ENCODE measurements around the gene KCNIP4.
"Not testable (repeated sequence)": the region's sequence is repeated elsewhere in the genome, so short reads cannot be mapped to it uniquely, and the experiment has no call there.

The KCNIP4 gene

DNA sequence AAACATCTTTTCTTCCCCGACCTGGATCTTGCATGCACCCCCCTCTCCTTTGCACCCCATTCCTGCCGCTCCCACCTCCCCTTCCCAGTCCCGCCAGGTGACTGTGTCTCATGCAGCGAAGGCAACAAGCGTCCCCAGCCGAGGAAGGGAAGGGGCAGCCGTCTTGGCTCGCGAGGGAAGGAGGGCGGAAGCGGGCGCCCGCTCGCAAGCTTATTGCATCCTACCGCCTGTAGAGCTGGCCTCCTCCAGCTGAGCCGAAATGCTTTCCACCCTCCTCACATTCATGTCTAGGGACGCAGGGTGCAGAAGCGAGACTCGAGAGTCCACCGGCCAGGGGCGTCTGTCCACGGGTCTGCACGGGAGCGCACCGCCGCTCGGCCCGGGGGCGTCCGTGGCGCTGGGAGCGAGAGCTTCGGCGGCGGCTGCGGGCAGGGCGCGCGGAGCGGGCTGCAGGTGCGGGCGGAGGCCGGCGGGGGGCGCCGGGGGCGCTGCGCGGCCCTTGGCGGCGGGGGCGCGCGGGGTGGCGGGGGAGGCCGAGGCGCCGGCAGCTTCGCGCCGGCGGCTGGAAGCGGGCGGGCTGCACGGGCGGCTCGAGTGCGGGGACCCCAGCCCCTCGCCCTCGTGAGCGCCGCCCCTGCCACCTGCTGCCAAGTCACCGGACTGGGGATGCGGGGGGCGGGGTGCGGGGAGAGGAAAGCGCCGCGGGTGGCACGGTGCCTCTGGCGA lies at the start of gene KCNIP4:
Gene KCNIP4, minus strand, starts transcription at position 426 of the 726 bp plus-strand sequence.
- in situ Hi-C loops (cut with MboI; ENCODE audit: low sequenced_read_pairs): no loop called here

DNA sequence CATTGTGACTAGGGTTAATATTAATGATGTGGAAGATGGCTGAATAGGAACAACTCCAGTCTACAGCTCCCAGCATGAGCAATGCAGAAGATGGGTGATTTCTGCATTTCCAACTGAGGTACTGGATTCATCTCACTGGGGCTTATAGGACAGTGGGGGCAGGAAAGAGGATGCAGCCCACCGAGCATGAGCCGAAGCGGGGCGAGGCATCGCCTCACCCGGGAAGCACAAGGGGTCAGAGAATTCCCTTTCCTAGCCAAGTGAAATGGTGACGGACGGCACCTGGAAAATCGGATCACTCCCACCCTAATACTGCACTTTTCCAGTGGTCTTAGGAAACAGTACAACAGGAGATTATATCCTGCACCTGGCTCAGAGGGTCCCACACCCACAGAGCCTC lies 48.0 kb upstream of the KCNIP4 start:
- in situ Hi-C loops (cut with MboI; ENCODE audit: low sequenced_read_pairs): not testable (repeated sequence)

DNA sequence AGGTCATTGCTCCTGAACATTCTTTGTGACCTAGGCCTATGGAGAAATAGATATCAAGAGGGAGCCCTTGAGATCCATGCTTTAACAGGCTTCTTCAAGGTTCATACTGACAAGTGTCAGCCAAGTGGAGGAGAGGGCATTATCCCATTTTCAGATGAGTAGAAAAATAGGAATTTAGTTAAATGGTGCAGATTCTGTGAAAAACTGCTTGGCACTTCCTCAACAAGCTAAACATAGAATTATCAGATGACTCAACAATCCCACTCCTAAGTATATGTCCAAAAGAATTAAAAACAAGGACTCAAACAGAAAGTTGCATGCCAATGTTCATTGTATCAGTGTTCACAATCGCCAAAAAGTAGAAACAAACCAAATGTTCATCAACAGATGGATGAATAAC lies 43.8 kb upstream of the KCNIP4 start:
- in situ Hi-C loops (cut with MboI; ENCODE audit: low sequenced_read_pairs): no loop called here

DNA sequence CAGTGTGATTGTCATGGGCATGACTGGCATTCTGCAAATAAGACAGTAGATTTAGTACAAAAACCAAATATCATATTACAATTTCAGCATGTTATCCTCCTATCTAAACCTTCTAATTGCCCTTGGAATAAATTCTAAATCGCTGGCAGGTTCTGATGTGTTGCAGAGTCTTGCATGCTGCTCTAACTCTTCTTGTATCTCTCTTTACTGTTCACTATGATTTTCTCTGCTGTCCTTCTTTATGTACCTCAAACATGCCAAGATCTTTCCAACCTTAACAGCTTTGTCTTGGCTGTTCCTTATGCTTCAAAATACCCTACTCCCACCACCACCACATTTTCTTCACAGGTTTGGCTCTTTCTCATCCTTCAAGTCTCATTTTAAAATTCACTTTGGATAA lies 43.0 kb upstream of the KCNIP4 start:
- in situ Hi-C loops (cut with MboI; ENCODE audit: low sequenced_read_pairs): no loop called here

DNA sequence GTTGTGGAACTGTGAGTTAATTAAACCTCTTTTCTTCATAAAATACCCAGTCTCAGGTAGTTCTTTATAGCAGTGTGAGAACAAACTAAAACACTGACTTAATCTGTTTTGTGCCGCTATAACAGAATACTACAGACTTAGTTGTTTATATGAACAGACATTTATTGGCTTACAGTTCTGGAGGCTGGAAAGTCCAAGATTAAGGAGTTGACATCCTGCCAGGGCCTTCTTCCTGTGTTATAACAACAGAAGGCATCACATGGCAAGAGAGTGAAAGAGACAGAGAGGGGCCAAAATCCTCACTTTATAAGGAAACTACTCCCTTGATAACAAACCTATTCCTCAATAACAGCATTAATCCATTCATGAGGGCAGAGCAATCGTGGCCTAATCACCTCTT lies 42.5 kb upstream of the KCNIP4 start:
- in situ Hi-C loops (cut with MboI; ENCODE audit: low sequenced_read_pairs): no loop called here

DNA sequence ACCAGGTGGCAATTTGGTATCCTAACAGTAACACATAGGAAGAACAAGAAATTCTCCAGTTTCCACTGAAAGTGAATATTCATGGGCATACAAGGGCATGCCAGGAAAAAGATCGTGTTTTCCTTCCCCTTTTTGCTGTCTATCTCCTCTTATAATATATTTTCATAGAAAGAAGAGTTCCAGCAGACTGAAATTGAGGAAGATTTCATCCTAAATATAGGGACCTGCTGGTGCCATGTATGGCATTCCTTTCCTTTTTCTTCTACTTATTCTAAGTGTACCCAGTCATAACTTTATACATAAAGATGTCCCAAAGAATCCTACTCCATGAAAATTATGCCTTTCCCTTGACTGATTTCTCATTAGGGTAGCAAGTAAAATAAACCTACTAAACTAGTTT lies 40.8 kb upstream of the KCNIP4 start:
- in situ Hi-C loops (cut with MboI; ENCODE audit: low sequenced_read_pairs): no loop called here

DNA sequence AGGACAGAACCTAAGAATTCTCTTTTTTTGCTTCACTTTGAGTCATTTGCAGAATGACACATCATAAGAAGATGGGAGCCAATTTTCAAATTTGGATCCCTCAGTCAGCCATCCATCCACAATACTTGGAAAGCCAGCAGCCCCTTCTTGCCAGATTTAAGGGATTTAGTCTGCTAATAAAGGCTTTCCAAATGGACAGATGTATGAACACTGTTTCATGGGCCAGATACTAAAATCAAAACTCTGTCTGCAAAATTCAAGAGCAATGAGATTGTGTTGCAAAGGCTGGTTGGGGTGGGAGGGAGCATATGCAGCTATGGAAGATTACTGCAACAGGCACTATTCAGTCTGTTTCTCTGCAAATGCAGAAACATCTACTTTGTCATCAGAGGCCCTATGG lies 37.7 kb upstream of the KCNIP4 start:
- in situ Hi-C loops (cut with MboI; ENCODE audit: low sequenced_read_pairs): no loop called here

DNA sequence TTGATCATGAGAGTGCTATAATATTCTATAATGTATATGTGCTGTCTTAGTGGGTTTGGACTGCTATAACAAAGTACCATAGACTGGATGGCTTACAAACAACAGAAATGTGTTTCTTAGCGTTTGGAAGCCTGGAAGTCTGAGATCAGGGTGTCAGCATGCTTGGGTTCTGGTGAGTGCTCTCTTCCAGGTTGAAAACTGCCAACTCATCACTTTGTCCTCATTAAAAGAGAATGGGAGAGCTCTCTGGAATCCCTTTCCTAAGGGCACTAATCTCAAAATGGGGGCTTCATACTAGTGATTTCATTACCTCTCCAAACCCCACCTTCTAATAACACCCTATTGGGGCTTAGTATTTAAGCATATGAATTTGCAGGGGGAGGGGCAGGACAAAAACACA lies 33.5 kb upstream of the KCNIP4 start:
- in situ Hi-C loops (cut with MboI; ENCODE audit: low sequenced_read_pairs): no loop called here

DNA sequence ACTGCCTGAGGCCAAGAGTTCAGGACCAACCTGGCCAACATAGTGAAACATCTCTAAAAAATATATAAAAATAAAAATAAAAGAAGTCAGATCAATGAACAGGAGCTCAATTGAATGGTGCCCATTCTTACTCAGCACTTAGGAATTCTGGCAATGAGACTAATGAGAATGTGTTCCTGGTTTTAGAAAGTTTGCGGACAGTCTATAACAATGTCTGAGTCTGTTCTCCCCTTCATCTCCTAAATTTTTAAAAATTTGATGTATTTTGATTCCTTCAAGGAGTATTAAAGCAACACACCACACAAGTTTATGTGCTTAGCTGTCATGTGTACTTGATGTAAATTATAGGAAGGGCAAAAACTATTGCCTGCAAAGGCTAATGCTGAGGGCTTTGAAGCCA lies 30.6 kb upstream of the KCNIP4 start:
- in situ Hi-C loops (cut with MboI; ENCODE audit: low sequenced_read_pairs): no loop called here

DNA sequence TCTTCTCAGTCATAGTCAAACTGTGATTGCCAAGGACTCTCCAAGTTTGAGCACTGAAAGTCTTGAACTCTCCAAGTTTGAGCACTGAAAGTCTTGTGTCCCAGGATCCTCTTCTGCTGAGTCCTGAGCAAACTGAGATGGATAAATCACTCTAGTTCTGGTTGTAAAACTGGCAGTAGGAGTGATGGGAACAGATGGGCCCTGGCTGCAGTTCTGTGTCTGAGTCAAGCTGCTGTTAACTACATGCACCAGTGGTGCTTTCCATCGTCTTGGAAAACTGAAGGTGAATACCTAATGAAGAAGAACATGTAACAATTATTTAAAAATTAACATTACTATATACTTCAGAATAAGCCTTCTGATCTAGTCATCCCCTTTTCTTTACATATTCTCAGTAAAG lies 27.6 kb upstream of the KCNIP4 start:
- in situ Hi-C loops (cut with MboI; ENCODE audit: low sequenced_read_pairs): no loop called here

DNA sequence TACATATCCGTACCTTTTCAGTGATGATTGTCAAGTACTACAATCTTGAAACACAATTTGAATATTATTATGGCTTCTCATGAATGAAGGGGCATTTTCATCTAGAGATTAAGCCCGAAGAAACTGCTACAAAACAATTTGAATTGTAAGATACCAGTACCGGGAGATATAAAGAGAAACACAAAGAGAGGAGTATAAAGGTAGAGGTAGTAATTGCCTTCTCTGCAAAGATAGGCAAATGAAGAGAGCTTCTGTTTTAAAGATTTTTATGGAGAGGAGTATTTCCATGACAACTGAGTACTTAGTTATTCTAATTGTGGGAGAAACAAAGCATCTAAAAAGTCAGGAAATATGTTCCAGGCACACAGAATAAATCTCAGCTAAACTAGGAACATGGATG lies 25.3 kb upstream of the KCNIP4 start:
- in situ Hi-C loops (cut with MboI; ENCODE audit: low sequenced_read_pairs): no loop called here

DNA sequence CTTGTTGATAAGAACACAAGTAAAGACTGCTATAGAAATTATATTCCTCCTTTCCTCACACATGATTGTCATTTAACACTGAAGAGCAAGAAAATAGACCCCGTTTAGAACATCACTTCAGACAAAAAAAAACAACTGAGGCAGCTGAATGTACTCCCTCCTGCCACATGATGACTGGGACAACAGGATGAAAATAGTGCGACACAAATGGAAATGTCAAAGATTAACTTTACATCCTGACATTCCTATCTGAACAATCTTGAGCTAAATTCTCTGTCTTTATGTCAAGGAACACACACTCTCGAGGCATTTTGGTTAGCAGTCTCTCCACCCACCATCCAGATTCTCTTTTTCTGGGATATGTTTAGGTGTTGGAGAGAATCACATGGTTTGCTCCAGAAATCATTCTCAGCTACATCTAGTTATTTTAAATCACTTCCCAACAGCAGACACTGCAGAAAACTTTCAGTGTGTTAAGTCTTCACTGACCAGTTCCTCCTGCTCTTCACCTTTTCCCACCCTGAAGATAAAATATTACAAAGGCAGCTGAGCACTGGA lies 16.3 kb upstream of the KCNIP4 start:
- in situ Hi-C loops (cut with MboI; ENCODE audit: low sequenced_read_pairs): no loop called here

DNA sequence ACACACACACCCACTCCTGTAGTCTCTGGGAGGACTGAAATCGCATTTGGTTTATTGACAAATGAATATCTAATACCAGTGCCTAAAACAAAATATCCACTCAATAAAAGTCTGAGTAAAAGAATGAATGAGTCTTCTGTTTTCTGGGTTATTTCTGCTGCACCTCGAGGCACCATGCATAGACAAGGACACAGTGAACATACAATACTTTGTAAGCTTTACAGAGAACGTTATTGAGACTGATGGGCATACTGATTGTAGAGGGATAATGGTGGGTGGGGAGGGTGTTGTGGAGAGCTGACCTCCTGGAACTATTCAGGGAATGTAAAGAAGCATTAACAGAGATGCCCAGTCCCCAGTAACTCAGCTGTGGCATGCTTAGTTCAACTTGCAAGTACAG lies 14.1 kb upstream of the KCNIP4 start:
- in situ Hi-C loops (cut with MboI; ENCODE audit: low sequenced_read_pairs): no loop called here

DNA sequence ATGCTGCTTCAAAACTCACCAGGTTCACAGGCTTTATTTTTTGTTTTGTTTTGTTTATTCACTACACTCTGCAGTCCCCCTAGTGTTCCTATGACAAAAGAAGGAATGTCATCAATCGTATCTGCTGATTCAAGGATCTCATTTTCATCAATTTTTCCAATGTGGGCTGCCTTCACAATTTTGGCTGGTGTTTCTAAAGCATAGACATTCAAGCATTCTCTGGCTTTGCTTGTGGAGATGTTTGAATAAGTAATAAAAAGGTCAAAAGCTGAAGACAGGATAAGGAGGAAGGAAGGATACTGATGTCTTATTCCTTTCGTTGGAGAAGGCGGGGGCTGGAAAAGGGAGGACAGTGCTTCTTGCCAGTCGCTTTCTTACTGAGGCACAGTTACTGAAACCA lies 12.2 kb upstream of the KCNIP4 start:
- in situ Hi-C loops (cut with MboI; ENCODE audit: low sequenced_read_pairs): no loop called here

DNA sequence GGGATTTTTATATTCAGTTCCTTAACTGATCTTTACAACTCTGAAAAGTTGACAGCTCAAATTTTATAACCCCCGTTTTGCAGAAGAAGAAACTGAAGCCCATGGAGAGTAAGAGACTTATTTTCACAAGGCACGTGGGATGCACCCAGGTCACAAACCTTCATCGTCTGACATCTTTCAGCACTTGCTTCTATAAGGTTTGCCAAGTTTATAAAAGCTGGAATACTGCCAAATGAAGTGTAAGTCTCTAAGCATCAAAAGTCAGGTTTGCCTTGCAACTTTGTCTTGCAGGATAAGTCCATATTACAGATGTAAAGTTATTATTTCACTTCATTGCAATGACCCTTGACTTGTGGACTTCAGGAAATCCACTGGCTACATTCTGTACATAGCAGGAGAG lies 6.3 kb upstream of the KCNIP4 start:
- in situ Hi-C loops (cut with MboI; ENCODE audit: low sequenced_read_pairs): no loop called here

DNA sequence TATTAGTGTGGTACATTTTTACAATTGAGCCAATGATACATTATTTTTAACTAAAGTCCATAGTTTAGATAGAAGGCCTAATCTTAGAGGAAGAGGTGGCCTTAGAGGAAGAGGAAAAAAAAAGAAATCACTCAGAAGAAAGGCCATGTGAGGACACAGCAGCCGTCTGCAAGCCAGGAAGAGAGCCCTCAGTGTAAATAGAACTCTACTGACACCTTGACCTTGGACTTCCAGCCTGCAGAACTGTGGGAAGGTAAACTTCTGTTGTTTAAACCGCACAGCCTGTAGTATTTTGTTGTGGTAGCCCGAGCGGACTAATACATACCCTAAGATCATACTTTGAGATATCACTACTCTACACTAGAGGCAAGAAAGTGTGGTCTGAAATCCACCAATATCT lies 5.1 kb upstream of the KCNIP4 start:
- in situ Hi-C loops (cut with MboI; ENCODE audit: low sequenced_read_pairs): no loop called here

DNA sequence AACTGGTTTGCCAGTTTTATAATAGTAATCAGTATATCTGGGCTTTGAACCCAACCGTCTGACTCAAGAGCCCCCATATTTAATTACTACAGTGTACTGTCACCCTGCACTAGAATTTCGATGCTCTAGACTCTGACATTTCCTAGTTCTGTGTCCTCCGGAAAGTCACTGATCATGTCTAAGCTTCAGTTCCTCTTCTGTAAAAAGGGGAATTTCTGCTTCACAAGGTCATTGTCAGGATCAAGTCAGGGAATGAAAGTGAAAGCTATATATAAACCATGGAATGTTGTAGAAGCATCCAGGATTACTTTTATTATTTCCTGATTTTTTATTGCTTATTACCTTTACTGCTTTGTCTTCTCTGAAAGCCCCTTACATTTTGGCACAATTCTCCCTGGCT lies 4.0 kb upstream of the KCNIP4 start:
- in situ Hi-C loops (cut with MboI; ENCODE audit: low sequenced_read_pairs): no loop called here

DNA sequence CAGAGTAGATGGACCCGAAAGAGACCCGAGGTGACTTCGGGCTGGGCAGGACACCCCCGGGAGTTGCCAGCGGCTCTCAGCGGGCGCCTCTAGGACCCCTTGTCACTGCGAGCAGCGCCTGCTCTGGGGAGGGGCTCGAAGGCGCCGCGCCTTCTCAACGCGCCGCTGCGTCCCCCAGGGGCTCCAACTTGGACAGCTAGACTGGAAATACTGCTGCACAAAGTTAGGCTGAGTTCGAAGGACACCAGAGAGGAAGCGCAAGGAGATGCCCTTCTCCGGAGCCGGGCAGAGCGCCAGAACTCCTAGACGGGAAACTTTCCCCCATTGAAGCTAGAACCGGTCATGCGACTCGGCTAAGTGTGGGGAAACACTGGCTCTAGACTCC lies 493 bp upstream of the KCNIP4 start:
- in situ Hi-C loops (cut with MboI; ENCODE audit: low sequenced_read_pairs): no loop called here

DNA sequence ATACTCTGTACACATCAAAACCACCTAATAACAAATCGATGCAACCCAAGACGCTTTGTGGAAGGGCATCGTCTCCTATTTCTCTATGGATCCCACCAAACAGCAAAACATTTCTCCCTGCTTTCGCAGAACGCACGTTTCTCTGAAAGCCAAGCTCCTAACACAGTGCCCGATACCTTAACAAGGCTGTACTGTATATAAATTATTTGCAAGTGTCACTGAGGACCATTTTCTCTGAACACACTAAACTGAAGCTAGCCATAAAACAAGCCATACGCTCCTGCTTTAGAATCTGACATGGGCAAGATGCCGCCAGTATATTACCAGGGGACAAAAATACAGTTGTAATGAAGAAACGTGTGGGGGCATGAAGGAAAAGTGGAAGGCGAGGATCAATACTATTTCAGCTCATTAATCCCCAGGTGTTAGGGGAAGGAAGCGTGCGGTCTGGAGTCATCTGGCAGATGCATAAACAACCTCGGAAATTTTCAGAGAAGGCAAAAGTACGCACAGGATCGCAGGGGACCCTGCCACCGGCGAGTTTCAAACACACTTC lies 703 bp downstream of the KCNIP4 start:
- in situ Hi-C loops (cut with MboI; ENCODE audit: low sequenced_read_pairs): no loop called here

DNA sequence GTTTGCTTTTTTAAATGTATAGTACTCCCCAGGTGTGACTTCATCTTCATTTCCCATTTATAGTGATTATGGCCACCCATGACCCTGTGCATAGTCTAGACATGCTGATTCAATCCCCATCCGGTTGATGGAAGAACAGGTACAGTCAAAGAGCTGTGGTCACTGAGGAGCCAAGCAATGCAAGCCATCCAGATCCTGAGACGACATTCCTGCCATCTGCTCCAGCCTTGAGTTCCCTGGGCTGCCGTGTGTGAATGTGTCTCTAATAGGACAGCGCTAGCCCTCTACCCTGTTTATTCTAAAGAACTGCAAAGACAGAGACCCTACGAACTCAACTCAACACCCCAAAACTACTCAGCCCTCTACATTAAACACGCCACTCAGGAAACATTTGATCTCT lies 1.7 kb downstream of the KCNIP4 start:
- in situ Hi-C loops (cut with MboI; ENCODE audit: low sequenced_read_pairs): no loop called here

DNA sequence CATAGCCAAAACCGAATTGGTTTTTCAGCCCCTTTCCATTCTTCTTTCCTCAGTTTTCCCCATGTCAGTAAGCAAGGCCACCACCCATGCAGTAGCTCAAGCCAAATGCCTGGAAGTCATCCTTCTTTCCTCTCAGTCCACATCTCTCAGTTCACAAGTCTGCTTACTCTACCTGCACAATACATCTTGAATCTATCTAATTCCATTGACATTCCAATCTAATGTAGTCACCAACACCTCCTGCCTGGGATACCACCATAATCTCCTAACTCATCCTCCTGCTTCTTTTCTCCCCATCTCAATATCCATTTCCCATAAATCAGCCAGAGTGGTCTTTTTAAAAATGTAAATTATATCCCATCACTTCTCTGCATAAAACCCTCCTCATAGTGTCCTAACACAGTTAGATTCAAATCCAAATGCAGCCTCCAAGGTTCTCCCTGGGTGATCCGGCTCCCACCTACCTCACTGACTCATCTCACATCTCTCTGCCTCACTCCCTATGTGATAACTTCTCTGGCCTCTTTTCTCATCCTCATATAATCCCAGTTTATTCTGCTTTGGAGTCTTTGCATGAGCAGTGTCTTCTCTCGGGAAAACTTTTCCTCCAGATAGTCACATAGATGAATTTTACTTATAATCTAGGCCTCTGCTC lies 26.9 kb downstream of the KCNIP4 start:
- in situ Hi-C loops (cut with MboI; ENCODE audit: low sequenced_read_pairs): no loop called here

DNA sequence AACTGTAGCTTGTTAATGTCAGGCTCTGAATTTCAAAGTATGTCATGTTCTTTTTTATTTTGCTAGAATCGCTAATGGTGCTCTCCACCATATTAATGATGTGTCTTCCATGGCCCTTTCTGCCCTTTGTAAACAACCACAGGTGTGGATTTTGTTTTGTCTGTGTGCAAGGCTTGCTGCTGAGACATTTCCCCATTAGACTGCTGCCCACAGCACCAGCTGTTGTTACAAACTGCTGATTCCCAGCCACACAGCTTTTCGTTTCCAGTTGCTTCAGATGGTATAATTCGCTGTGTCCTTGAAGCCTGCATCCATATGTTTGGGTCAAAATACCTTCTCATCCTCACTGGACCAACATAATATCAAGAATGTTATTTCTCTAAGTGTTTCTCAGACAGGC lies 32.8 kb downstream of the KCNIP4 start:
- in situ Hi-C loops (cut with MboI; ENCODE audit: low sequenced_read_pairs): no loop called here
